Muscle of leg (tissue), 11 donors: ENCODE measurements around the gene ZBTB40. TPM values are rescaled to one million over a fixed set of nuclear protein-coding genes. Genes with fewer than 3 reads are reported as not detected.
A peak's percentile ranks its signal among the peaks of the same experiment; 100 is the strongest.

Experiments
- DNase-seq: peaks from one replicate; pipeline ENCODE4 v3.0.0; 2013
- H3K27ac ChIP-seq: one replicate; pipeline ENCODE4 v1.5.1; 2013; ENCODE audit warnings: mild to moderate bottlenecking, low read length, control low read depth
- H3K27me3 ChIP-seq: one replicate; pipeline ENCODE4 v1.6.1; 2013; ENCODE audit warnings: low read length; ENCODE audit not compliant: control insufficient read depth, insufficient read depth
- H3K36me3 ChIP-seq: one replicate; pipeline ENCODE4 v1.6.1; 2013; ENCODE audit warnings: low read length; ENCODE audit not compliant: control insufficient read depth, insufficient read depth
- H3K4me1 ChIP-seq: one replicate; pipeline ENCODE4 v1.6.1; 2013; ENCODE audit warnings: low read length; ENCODE audit not compliant: control insufficient read depth, insufficient read depth
- H3K4me3 ChIP-seq: one replicate; pipeline ENCODE4 v1.5.1; 2013; ENCODE audit warnings: low read length, control low read depth
- H3K9me3 ChIP-seq: replicated peaks from 2 replicates; pipeline ENCODE4 v1.6.1; 2013; ENCODE audit warnings: low read depth, low read length; ENCODE audit not compliant: control insufficient read depth
- WGBS: methylation state at CpG from one replicate; pipeline ENCODE4 v1.1.5; 2013; ENCODE audit warnings: missing lambda C conversion rate; ENCODE audit not compliant: insufficient coverage; 5-methylcytosine and 5-hydroxymethylcytosine counted together
- polyA plus RNA-seq, 8 donors: library from polyadenylated mRNA; unstranded; fragments of 120-200 nt; gene quantifications; one replicate each; pipeline versions ENCODE4 v1.2.1 to v1.2.3, GENCODE V29; 2013; ENCODE audit warnings: inconsistent platforms in 1 of 8, low replicate concordance in 1 of 8; ENCODE audit not compliant: insufficient read length in 8 of 8, insufficient read depth in 1 of 8
- total RNA-seq: library from RNA; stranded (reverse); fragments of 120-200 nt; gene quantifications from one replicate; pipeline ENCODE4 v1.2.4, GENCODE V29; 2013

Gene ZBTB40
- total and polyA plus RNA-seq, 9 donors, result 10.3 to 15.2 (median 11.6) TPM

- H3K36me3 ChIP-seq, result peaks cover 53% of the 10 kb centered on the region
- H3K9me3 ChIP-seq, result no peaks in the 10 kb centered on the region
- DNase-seq, result no peak
- no peaks in the 10 kb centered on the region for H3K27me3 ChIP-seq
- H3K27ac ChIP-seq, result no peak overlapping the region
- peaks cover 30% of the 10 kb centered on the region for H3K4me1 ChIP-seq
- no peak overlapping the region for H3K4me3 ChIP-seq
- 59% methylated on average over 4 of the region's 7 CpGs for whole genome bisulfite sequencing
Measured at GRCh38 chr1:22527122-22527521, 75.5 kb downstream of the ZBTB40 start.

DNA sequence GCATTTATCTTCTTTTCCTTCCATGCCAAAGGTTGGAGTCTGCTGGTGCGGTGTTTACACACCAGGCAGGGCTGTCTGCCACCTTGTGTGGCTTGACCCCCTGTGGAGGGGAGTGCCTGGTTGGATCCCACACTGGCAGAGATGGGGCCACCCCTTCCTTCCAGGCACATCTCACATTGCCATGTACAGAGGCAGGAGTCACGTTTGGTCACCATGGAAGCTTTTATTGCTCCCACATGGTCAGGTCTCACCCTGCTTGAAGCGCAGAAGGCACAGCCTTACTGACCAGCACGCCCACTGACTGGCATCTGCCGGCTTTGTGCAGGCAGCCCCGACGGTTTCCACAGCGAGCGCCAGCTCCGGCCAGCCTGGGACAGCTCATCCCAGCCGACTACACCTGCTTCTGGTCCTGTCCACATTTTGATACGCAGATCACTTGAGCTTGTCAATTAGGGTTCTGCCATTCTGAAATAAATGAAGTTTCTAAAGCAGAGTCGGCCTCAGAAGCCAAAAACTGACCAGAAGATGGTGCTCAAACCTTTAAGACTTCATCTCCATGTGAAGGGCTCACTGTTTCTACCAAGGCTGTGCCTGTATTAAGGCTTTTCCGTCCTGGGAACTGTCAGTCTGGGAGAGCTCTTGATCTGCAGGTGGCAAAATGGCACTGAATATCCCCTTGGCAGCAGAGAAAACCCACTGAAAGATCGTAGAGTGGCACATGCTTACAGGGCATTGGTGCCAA lies 76.1 kb downstream of the ZBTB40 start:
- Histone ChIP-seq H3K4me1 (peaks cover 36% of the 10 kb centered on the region), H3K9me3 (no peaks in the 10 kb centered on the region), H3K27me3 (no peaks in the 10 kb centered on the region), H3K4me3 (no peak overlapping the region), H3K27ac (no peak overlapping the region), H3K36me3 (peaks cover 50% of the 10 kb centered on the region)
- DNase-seq, result peak; percentile 59
- 70% methylated on average over 13 of the region's 15 CpGs for WGBS

DNA sequence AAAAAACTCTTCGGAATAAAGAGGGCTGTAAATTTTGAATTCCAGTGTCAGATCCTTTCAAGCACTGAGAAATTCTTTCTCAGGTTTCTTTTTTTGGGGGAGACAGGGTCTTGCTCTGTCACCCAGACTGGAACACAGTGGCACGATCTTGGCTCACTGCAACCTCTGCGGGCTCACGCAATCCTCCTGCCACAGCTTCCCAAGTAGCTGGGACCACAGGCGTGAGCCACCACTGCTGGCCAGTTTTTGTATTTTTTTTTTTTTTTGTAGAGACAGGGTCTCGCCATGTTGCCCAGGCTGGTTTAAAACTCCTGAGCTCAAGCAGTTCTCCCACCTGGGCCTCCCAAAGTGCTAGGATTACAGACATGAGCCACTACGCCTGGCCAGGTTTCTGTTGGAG lies 76.8 kb downstream of the ZBTB40 start:
- H3K9me3 ChIP-seq, result no peaks in the 10 kb centered on the region
- H3K27ac ChIP-seq, result no peak overlapping the region
- WGBS, result 100% methylated on average over 2 of the region's 7 CpGs
- peaks cover 48% of the 10 kb centered on the region for H3K36me3 ChIP-seq
- no peak overlapping the region for H3K4me3 ChIP-seq
- DNase-seq, result no peak
- peaks cover 43% of the 10 kb centered on the region for H3K4me1 ChIP-seq
- no peaks in the 10 kb centered on the region for H3K27me3 ChIP-seq

DNA sequence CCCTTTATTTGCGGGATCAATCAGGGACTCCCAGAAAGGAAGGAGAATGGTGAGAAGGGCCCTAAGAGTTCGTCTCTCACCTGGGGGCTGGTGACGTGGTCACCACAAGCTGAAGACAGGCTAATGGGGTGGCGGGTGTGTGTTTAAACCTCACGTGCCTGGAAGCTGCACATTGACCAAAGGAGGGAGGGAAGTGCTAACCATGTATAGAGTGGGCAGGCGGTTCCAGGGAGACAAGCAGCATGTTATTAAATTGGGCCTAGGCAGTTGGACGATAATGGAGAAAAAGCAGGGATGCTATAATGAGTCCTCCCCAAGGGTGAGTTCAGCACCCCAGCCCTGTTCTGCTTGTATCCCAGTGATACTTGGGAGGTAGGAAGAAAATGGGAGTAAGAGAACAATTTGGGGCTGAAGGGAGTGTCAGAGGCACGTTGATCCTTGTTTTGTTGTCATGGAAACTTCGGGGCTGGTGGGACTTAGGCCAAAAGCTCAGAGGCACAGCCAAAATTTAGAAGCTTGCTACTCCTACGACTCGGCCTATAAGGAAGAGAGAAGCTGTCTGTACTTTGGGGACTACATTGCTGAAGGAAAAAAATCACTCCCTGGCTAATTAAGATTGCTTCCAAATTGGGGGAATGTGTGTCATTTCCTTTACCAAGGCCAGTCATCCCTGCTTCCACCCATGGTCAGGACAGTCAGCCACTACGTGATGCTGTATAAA lies 78.4 kb downstream of the ZBTB40 start:
- no peaks in the 10 kb centered on the region for H3K9me3 ChIP-seq
- H3K36me3 ChIP-seq, result peaks cover 35% of the 10 kb centered on the region
- no peak overlapping the region for H3K4me3 ChIP-seq
- peak overlapping the region; percentile 91 for H3K27ac ChIP-seq
- 37% methylated on average over 9 of the region's 12 CpGs for WGBS
- DNase-seq, result peak; percentile 96
- H3K27me3 ChIP-seq, result no peaks in the 10 kb centered on the region
- peaks cover 47% of the 10 kb centered on the region for H3K4me1 ChIP-seq

DNA sequence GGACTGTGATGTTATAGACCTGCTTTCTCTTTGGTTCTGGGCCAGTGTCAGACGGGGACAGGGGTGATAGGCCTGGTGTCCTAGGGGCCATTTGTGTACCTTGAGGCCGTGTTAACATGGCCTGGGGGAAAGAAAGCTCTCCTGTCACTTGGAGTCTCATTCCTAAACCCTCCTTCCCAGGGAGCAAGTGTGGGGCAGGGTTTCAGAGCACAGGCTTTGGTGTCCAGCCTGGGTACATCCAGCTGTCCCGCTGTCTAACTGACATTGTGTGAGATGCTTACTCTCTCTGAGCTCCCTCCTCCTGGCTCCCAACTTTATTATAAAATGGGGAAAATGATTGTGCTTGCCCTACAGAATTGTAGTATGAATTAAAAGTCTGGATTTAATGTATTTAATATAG lies 79.1 kb downstream of the ZBTB40 start:
- no peaks in the 10 kb centered on the region for H3K9me3 ChIP-seq
- peaks cover 47% of the 10 kb centered on the region for H3K4me1 ChIP-seq
- H3K27ac ChIP-seq, result peak overlapping the region; percentile 91
- 29% methylated on average over 1 of the region's 3 CpGs for WGBS
- no peak overlapping the region for H3K4me3 ChIP-seq
- DNase-seq, result peak; percentile 67
- H3K27me3 ChIP-seq, result no peaks in the 10 kb centered on the region
- H3K36me3 ChIP-seq, result peaks cover 29% of the 10 kb centered on the region

DNA sequence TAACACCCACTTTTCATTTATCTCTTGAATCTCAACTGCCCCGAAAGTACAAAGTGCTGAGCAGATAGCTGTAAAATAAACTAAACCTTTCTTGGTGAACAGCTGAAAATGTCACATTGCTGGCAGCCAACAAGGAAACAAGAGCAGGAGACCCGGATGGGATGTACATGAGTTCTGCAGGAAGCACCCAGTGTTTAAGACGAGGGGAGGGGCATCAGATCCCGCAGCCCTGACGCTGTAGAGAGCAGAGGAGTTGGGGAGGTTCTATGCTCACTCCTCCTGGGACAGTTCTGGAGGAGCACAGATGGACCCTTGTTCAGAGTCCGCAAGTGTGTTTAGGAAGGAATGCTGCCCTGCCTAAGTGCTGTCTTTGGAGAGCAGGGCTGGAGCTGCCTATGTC lies 79.6 kb downstream of the ZBTB40 start:
- Histone ChIP-seq H3K36me3 (peaks cover 27% of the 10 kb centered on the region), H3K27ac (peak overlapping the region; percentile 91), H3K9me3 (no peaks in the 10 kb centered on the region), H3K4me3 (no peak overlapping the region), H3K4me1 (peaks cover 51% of the 10 kb centered on the region), H3K27me3 (no peaks in the 10 kb centered on the region)
- 10% methylated on average over 5 of the region's 6 CpGs for WGBS
- DNase-seq, result peak; percentile 78

DNA sequence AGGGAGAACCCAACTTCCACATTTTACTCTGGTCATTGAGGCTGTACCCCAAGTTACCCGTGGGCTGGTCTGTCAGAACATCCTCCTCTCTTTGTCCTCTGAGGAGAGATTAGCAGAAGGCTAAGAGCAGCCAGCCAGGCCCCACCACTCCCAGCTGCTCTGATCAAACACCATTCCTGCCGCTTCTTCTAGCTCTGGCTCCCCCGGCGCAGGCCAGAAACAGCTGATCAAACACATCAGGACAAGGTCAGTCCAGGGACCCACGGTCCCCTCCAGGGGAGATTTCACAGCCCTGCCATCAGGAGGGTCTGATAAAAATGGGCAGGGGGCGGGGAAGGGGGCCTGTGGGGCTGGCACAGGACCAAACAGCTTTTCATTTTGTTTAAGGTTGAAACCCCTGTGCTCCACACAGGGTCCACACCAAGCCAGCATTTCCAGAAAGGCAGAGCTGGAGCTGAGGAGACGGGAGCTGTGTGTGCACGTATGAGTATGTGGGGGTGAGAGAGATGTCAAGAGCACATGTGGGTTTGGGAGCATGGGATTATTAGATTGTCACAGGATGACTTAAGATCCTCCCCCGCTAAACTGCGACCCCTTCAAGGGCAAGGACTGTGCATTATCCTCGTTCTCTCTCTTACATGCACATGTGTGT lies 81.7 kb downstream of the ZBTB40 start:
- peak; percentile 39 for DNase-seq
- Histone ChIP-seq H3K4me1 (peaks cover 57% of the 10 kb centered on the region), H3K36me3 (peaks cover 12% of the 10 kb centered on the region), H3K4me3 (no peak overlapping the region), H3K27ac (no peak overlapping the region), H3K27me3 (no peaks in the 10 kb centered on the region), H3K9me3 (no peaks in the 10 kb centered on the region)
- WGBS, result 52% methylated on average over 6 of the region's 11 CpGs

DNA sequence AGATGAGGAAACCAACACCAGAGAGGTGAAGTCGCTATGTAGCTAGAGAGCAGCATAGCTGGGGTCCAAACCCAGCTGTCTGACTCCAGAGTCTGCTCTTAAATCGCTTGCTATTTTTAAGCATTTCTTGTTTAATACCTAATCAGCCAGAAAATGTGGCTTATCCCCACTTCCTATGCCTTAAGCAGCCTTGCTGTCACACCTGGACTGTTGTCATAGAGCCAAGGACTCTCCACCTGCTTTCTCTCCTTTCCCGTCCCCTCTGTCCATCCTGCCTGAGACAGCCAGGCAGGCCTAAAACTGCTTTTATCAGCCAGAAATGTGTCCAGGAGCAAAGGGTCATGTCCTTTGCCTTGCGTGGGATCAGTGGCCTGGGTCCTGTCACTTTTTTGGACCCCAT lies 83.3 kb downstream of the ZBTB40 start:
- no peak overlapping the region for H3K4me3 ChIP-seq
- H3K27me3 ChIP-seq, result no peaks in the 10 kb centered on the region
- peaks cover 4% of the 10 kb centered on the region for H3K36me3 ChIP-seq
- H3K4me1 ChIP-seq, result peaks cover 47% of the 10 kb centered on the region
- no peak overlapping the region for H3K27ac ChIP-seq
- no peak for DNase-seq
- H3K9me3 ChIP-seq, result no peaks in the 10 kb centered on the region
- WGBS, result 87% methylated on average over 4 of the region's 4 CpGs

- Histone ChIP-seq H3K4me1 (peaks cover 42% of the 10 kb centered on the region), H3K36me3 (peaks cover 4% of the 10 kb centered on the region), H3K4me3 (no peak overlapping the region), H3K27me3 (no peaks in the 10 kb centered on the region), H3K9me3 (no peaks in the 10 kb centered on the region), H3K27ac (no peak overlapping the region)
- no peak for DNase-seq
- WGBS, result 82% methylated on average over 5 of the region's 6 CpGs
Measured at GRCh38 chr1:22535399-22535798, 83.7 kb downstream of the ZBTB40 start.

- H3K27me3 ChIP-seq, result no peaks in the 10 kb centered on the region
- H3K4me1 ChIP-seq, result peaks cover 33% of the 10 kb centered on the region
- H3K4me3 ChIP-seq, result no peak overlapping the region
- peaks cover 4% of the 10 kb centered on the region for H3K36me3 ChIP-seq
- no peak overlapping the region for H3K27ac ChIP-seq
- H3K9me3 ChIP-seq, result no peaks in the 10 kb centered on the region
- 83% methylated on average over 5 of the region's 7 CpGs for WGBS
- DNase-seq, result peak; percentile 69
Measured at GRCh38 chr1:22536506-22536905, 84.9 kb downstream of the ZBTB40 start.
